Natural killer cell (primary cell): ENCODE data around the gene OARD1. TPM values are rescaled to one million over a fixed set of nuclear protein-coding genes. Genes with fewer than 3 reads are reported as not detected.

Experiments used
- ATAC-seq, 3 donors: fragments of 150-1000 bp in 2 of 3; fragments of 200-7000 bp in 1 of 3; cut with Tn5 transposase; 1 replicate in 1 of 3; 2 replicates in 2 of 3; pipeline ENCODE4 v1.10.0; 2021; ENCODE audit warnings: mild to moderate bottlenecking in 2 of 3, moderate library complexity in 2 of 3
- DNase-seq, 2 donors: peaks; one replicate each; pipeline versions ENCODE4 v3.0.0 to v3.0.0-alpha.2; 2013 to 2021; ENCODE audit warnings: mixed read lengths in 1 of 2
- H3K27ac ChIP-seq: one replicate; pipeline ENCODE4 v1.5.1; 2013; ENCODE audit warnings: mild to moderate bottlenecking, low read length
- H3K27me3 ChIP-seq: one replicate; pipeline ENCODE4 v1.6.1; 2013; ENCODE audit warnings: low read length; ENCODE audit not compliant: control insufficient read depth, insufficient read depth
- H3K36me3 ChIP-seq: one replicate; pipeline ENCODE4 v1.6.1; 2013; ENCODE audit warnings: low read length; ENCODE audit not compliant: control insufficient read depth, insufficient read depth
- H3K4me1 ChIP-seq: one replicate; pipeline ENCODE4 v1.6.1; 2013; ENCODE audit warnings: low read length; ENCODE audit not compliant: control insufficient read depth, insufficient read depth
- H3K4me3 ChIP-seq: one replicate; pipeline ENCODE4 v1.5.1; 2013; ENCODE audit warnings: low read length
- H3K9me3 ChIP-seq: one replicate; pipeline ENCODE4 v1.6.1; 2013; ENCODE audit warnings: low read length; ENCODE audit not compliant: control insufficient read depth, insufficient read depth
- H3K27ac Mint-ChIP-seq, 2 donors: one replicate each; pipeline ENCODE4 v1.8.0; 2022; ENCODE audit warnings: mild to moderate bottlenecking in 2 of 2, mixed read lengths in 2 of 2, moderate library complexity in 1 of 2
- H3K27me3 Mint-ChIP-seq, 2 donors: one replicate each; pipeline ENCODE4 v1.8.0; 2022; ENCODE audit warnings: low read depth in 2 of 2, mixed read lengths in 2 of 2
- H3K36me3 Mint-ChIP-seq: one replicate; pipeline ENCODE4 v1.8.0; 2022; ENCODE audit warnings: mixed read lengths
- H3K4me1 Mint-ChIP-seq, 2 donors: one replicate each; pipeline ENCODE4 v1.8.0; 2022; ENCODE audit warnings: mixed read lengths in 2 of 2
- H3K4me3 Mint-ChIP-seq: one replicate; pipeline ENCODE4 v1.8.0; 2022; ENCODE audit warnings: mild to moderate bottlenecking, moderate library complexity, mixed read lengths
- H3K9me3 Mint-ChIP-seq, 2 donors: one replicate each; pipeline ENCODE4 v1.8.0; 2022; ENCODE audit warnings: mixed read lengths in 2 of 2
- CTCF ChIP-seq: fragments of 200-600 bp; IDR thresholded peaks from one replicate; pipeline ENCODE4 v1.8.0; 2022; ENCODE audit warnings: antibody characterized with exemption
- WGBS: methylation state at CpG from one replicate; pipeline ENCODE4 v1.1.7; 2013; ENCODE audit warnings: missing lambda C conversion rate; ENCODE audit not compliant: insufficient coverage; 5-methylcytosine and 5-hydroxymethylcytosine counted together
- intact Hi-C: fragments of 100-400 bp; cut with micrococcal nuclease; formaldehyde crosslinking; loops from one replicate; pipeline ENCODE4 v1.14.2; 2022
- total RNA-seq, 4 donors: library from RNA; stranded (reverse); fragments of 120-200 nt in 1 of 4; gene quantifications; one replicate each; pipeline versions ENCODE4 v1.2.3 to v1.2.4, GENCODE V29; 2013 to 2022

OARD1 gene
- total RNA-seq, 3 donors from 2014 or later (not counting 1 experiment from before 2014, with no cell fraction given) = 30.8 to 36.7 (median 35.5) TPM

- H3K4me1 ChIP-seq = peaks cover 9% of the 10 kb centered on the region
- H3K9me3 ChIP-seq = no peaks in the 10 kb centered on the region
- Mint-ChIP-seq H3K27ac (peak overlapping the region; percentile 90 to 98), H3K4me3 (peak overlapping the region; percentile 90), H3K36me3 (no peaks in the 10 kb centered on the region), H3K4me1 (peaks cover 51% of the 10 kb centered on the region in 2 donors), H3K27me3 (no peaks in the 10 kb centered on the region), H3K9me3 (no peaks in the 10 kb centered on the region)
- H3K27me3 ChIP-seq = no peaks in the 10 kb centered on the region
- peak overlapping the region; percentile 99 for H3K27ac ChIP-seq
- DNase-seq (peak in 1 of 2 donors; percentile 69), ATAC-seq (no peak)
- WGBS = 11% methylated on average over 10 of the region's 11 CpGs
- intact Hi-C loops = loop anchor here (2.0 to 5.0 kb wide), 2 partner anchors 258 to 659 kb away; no protein-coding TSS in a partner anchor
- peaks cover 7% of the 10 kb centered on the region for H3K36me3 ChIP-seq
- TF ChIP-seq CTCF = no peak
- H3K4me3 ChIP-seq = peak overlapping the region; percentile 99
Measured at GRCh38 chr6:41073968-41074691, 2.0 kb upstream of the OARD1 start.

- ATAC-seq (peak; percentile 9 to 12 (median 10)), DNase-seq (peak; percentile 73 to 88)
- peak overlapping the region; percentile 94 to 98 for H3K27ac Mint-ChIP-seq
- peaks cover 46 to 51% of the 10 kb centered on the region in 2 donors for H3K4me1 Mint-ChIP-seq
- no peaks in the 10 kb centered on the region for H3K27me3 ChIP-seq
- H3K4me3 Mint-ChIP-seq = peak overlapping the region; percentile 92
- H3K9me3 ChIP-seq = no peaks in the 10 kb centered on the region
- H3K27me3 Mint-ChIP-seq = no peaks in the 10 kb centered on the region
- peaks cover 10% of the 10 kb centered on the region for H3K36me3 ChIP-seq
- H3K36me3 Mint-ChIP-seq = no peaks in the 10 kb centered on the region
- peak overlapping the region; percentile 99 for H3K27ac ChIP-seq
- intact Hi-C loops = loop anchor here (2.0 to 5.0 kb wide), 2 partner anchors 259 to 659 kb away; no protein-coding TSS in a partner anchor
- TF ChIP-seq CTCF = peak; percentile 58
- peaks cover 9% of the 10 kb centered on the region for H3K4me1 ChIP-seq
- H3K4me3 ChIP-seq = peak overlapping the region; percentile 99
- H3K9me3 Mint-ChIP-seq = no peaks in the 10 kb centered on the region
- under 1% methylated on average over 74 of the region's 74 CpGs for WGBS
Measured at GRCh38 chr6:41073203-41073967, 1.2 kb upstream of the OARD1 start.

- H3K9me3 ChIP-seq = no peaks in the 10 kb centered on the region
- TF ChIP-seq CTCF = no peak
- intact Hi-C loops = loop anchor here (2.0 to 5.0 kb wide), 2 partner anchors 259 to 660 kb away; no protein-coding TSS in a partner anchor
- WGBS = 0% methylated on average over 37 of the region's 37 CpGs
- Mint-ChIP-seq H3K27ac (peak within 1 kb of the TSS; percentile 94 to 98), H3K27me3 (no peaks in the 10 kb centered on the region), H3K4me1 (peaks cover 46 to 51% of the 10 kb centered on the region in 2 donors), H3K36me3 (no peaks in the 10 kb centered on the region), H3K9me3 (no peaks in the 10 kb centered on the region), H3K4me3 (peak within 1 kb of the TSS; percentile 92)
- peaks cover 16% of the 10 kb centered on the region for H3K36me3 ChIP-seq
- peaks cover 9% of the 10 kb centered on the region for H3K4me1 ChIP-seq
- H3K27me3 ChIP-seq = no peaks in the 10 kb centered on the region
- H3K27ac ChIP-seq = peak within 1 kb of the TSS; percentile 99
- peak within 1 kb of the TSS; percentile 99 for H3K4me3 ChIP-seq
- DNase-seq = peak in 1 of 2 donors; percentile 100
- peak; percentile 68 to 85 (median 71) for ATAC-seq
Measured at GRCh38 chr6:41072836-41073202, 663 bp upstream of the OARD1 start, which contains the start of gene NFYA. TSS of gene NFYA (plus strand) at chr6:41072974. CDS start at chr6:41079090, 6,116 bp downstream.
